Activated B cell treated with CpG ODN at 0.5 μM for 24 hours (primary cell): ENCODE measurements around the gene RELB. TPM values are rescaled to one million over a fixed set of nuclear protein-coding genes. Genes with fewer than 3 reads are reported as not detected.

ENCODE experiments used
- ATAC-seq: fragments of 200-7000 bp; cut with Tn5 transposase; one replicate; pipeline ENCODE4 v1.10.0; 2021; ENCODE audit warnings: low read depth, mild to moderate bottlenecking, moderate library complexity
- CTCF ChIA-PET: fragments of 350-600 bp; sonication (Branson Sonifier 250); formaldehyde crosslinking; loops from one replicate; lab custom pipeline; 2021; ENCODE audit warnings: antibody characterized with exemption; lab: Charles Lee
- POLR2A ChIA-PET: fragments of 350-600 bp; sonication (Branson Sonifier 250); formaldehyde crosslinking; loops from one replicate; lab custom pipeline; 2021; ENCODE audit warnings: antibody characterized with exemption; lab: Charles Lee
- DNase-seq: peaks from one replicate; pipeline ENCODE4 v3.0.0; 2022
- H3K27ac Mint-ChIP-seq: one replicate; pipeline ENCODE4 v1.8.0; 2020; ENCODE audit warnings: mixed read lengths
- H3K27me3 Mint-ChIP-seq: one replicate; pipeline ENCODE4 v1.8.0; 2021; ENCODE audit warnings: mixed read lengths
- H3K36me3 Mint-ChIP-seq: one replicate; pipeline ENCODE4 v1.8.0; 2021; ENCODE audit warnings: low read depth, mixed read lengths
- H3K4me1 Mint-ChIP-seq: one replicate; pipeline ENCODE4 v1.8.0; 2021; ENCODE audit warnings: mixed read lengths
- H3K4me3 Mint-ChIP-seq: one replicate; pipeline ENCODE4 v1.8.0; 2020; ENCODE audit warnings: mild to moderate bottlenecking, mixed read lengths
- H3K9me3 Mint-ChIP-seq: one replicate; pipeline ENCODE4 v1.8.0; 2020; ENCODE audit warnings: mixed read lengths
- CTCF ChIP-seq: fragments of 200-600 bp; IDR thresholded peaks from one replicate; pipeline ENCODE4 v1.8.0; 2022; ENCODE audit warnings: antibody characterized with exemption, mild to moderate bottlenecking
- intact Hi-C: fragments of 100-400 bp; cut with micrococcal nuclease; formaldehyde crosslinking; loops from one replicate; pipeline ENCODE4 v1.15.1; 2024
- total RNA-seq: library from RNA; stranded (reverse); gene quantifications from 2 replicates; pipeline ENCODE4 v1.2.3, GENCODE V29; 2022

The RELB gene
- total RNA-seq, 1 donor from 2014 or later = 135 TPM

- H3K9me3 Mint-ChIP-seq = no peaks in the 10 kb centered on the region
- TF ChIP-seq CTCF = no peak
- ChIA-PET CTCF (no interaction called here), POLR2A (no interaction called here)
- DNase-seq (no peak), ATAC-seq (no peak)
- H3K4me3 Mint-ChIP-seq = no peak overlapping the region
- H3K27ac Mint-ChIP-seq = no peak overlapping the region
- H3K4me1 Mint-ChIP-seq = peaks cover 7% of the 10 kb centered on the region
- H3K27me3 Mint-ChIP-seq = no peaks in the 10 kb centered on the region
- intact Hi-C loops = no loop called here
- peaks cover 67% of the 10 kb centered on the region for H3K36me3 Mint-ChIP-seq
Observed at GRCh38 chr19:44972802-44973201, 28.5 kb upstream of the RELB start.

- H3K27ac Mint-ChIP-seq = no peak overlapping the region
- DNase-seq (no peak), ATAC-seq (no peak)
- no peaks in the 10 kb centered on the region for H3K9me3 Mint-ChIP-seq
- intact Hi-C loops = no loop called here
- H3K4me1 Mint-ChIP-seq = peaks cover 7% of the 10 kb centered on the region
- POLR2A ChIA-PET = interaction anchor here (0.6 to 1.2 kb wide), 2 partner anchors 19 to 227 kb away, joined by 3 to 7 read pairs; no protein-coding TSS in a partner anchor
- H3K27me3 Mint-ChIP-seq = no peaks in the 10 kb centered on the region
- no peak for TF ChIP-seq CTCF
- CTCF ChIA-PET = interaction anchor here (1.1 kb wide), 1 partner anchor 12 kb away, joined by 3 read pairs; no protein-coding TSS in a partner anchor
- H3K36me3 Mint-ChIP-seq = peaks cover 71% of the 10 kb centered on the region
- no peak overlapping the region for H3K4me3 Mint-ChIP-seq
Observed at GRCh38 chr19:44973982-44974735, 27.1 kb upstream of the RELB start.

GRCh38 chr19:44974857-44975256 is 26.4 kb upstream of the RELB start:
- ChIA-PET CTCF (interaction anchor here (1.1 kb wide), 1 partner anchor 12 kb away, joined by 3 read pairs; no protein-coding TSS in a partner anchor), POLR2A (no interaction called here)
- Mint-ChIP-seq H3K9me3 (no peaks in the 10 kb centered on the region), H3K4me1 (peaks cover 7% of the 10 kb centered on the region), H3K36me3 (peaks cover 74% of the 10 kb centered on the region), H3K27me3 (no peaks in the 10 kb centered on the region), H3K4me3 (no peak overlapping the region), H3K27ac (no peak overlapping the region)
- DNase-seq (no peak), ATAC-seq (no peak)
- no peak for TF ChIP-seq CTCF
- intact Hi-C loops = no loop called here

GRCh38 chr19:44975444-44975843 is 25.8 kb upstream of the RELB start:
- Mint-ChIP-seq H3K36me3 (peaks cover 71% of the 10 kb centered on the region), H3K27ac (no peak overlapping the region), H3K9me3 (no peaks in the 10 kb centered on the region), H3K27me3 (no peaks in the 10 kb centered on the region), H3K4me3 (no peak overlapping the region), H3K4me1 (peaks cover 7% of the 10 kb centered on the region)
- ATAC-seq = no peak
- TF ChIP-seq CTCF = no peak
- intact Hi-C loops = no loop called here
- ChIA-PET CTCF (interaction anchor here (1.4 kb wide), 1 partner anchor 13 kb away, joined by 3 read pairs; no protein-coding TSS in a partner anchor), POLR2A (no interaction called here)
- DNase-seq = no peak

GRCh38 chr19:44984005-44984404 is 17.3 kb upstream of the RELB start:
- no peaks in the 10 kb centered on the region for H3K27me3 Mint-ChIP-seq

More at GRCh38 chr19:44984005-44984404, 17.3 kb upstream of the RELB start:
- no peak for DNase-seq
- CTCF ChIA-PET = no interaction called here
- peaks cover 71% of the 10 kb centered on the region for H3K36me3 Mint-ChIP-seq
- POLR2A ChIA-PET = no interaction called here
- no peak for TF ChIP-seq CTCF
- ATAC-seq = no peak
- H3K27ac Mint-ChIP-seq = no peak overlapping the region
- H3K4me1 Mint-ChIP-seq = no peaks in the 10 kb centered on the region
- intact Hi-C loops = no loop called here
- no peak overlapping the region for H3K4me3 Mint-ChIP-seq
- no peaks in the 10 kb centered on the region for H3K9me3 Mint-ChIP-seq
